GM18861 (cell line): ENCODE results near the gene HOXA3.

Experiments used
- ATAC-seq: cut with Tn5 transposase; IDR thresholded peaks from one replicate; pipeline ENCODE4 v1.9.1; 2021; ENCODE audit not compliant: unreplicated experiment

Gene HOXA3

DNA sequence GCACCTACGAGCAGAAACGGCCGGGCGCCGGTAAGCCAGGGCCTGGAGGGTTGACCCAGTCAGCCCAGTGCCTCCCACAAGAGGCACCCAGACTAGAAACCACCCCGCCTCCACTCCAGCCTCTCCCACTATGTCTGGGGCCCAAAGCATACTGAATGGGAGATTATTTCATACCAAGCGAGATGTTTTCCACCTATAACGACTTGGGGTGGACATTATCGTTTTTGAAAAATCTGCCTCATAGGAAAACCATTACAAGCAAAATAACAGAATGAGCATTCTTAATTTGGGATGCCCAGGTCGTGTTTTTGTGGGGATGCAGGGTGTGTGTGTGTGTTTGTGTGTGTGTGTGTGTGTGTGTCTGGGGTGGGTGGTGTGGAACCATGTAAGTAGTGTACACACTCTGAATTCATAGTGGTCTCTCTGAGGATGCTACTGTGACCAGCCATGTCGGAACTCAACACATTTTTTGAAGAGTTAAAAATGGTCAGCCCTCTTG is 6.4 kb downstream of the HOXA3 start:
- ATAC-seq, result no peak

DNA sequence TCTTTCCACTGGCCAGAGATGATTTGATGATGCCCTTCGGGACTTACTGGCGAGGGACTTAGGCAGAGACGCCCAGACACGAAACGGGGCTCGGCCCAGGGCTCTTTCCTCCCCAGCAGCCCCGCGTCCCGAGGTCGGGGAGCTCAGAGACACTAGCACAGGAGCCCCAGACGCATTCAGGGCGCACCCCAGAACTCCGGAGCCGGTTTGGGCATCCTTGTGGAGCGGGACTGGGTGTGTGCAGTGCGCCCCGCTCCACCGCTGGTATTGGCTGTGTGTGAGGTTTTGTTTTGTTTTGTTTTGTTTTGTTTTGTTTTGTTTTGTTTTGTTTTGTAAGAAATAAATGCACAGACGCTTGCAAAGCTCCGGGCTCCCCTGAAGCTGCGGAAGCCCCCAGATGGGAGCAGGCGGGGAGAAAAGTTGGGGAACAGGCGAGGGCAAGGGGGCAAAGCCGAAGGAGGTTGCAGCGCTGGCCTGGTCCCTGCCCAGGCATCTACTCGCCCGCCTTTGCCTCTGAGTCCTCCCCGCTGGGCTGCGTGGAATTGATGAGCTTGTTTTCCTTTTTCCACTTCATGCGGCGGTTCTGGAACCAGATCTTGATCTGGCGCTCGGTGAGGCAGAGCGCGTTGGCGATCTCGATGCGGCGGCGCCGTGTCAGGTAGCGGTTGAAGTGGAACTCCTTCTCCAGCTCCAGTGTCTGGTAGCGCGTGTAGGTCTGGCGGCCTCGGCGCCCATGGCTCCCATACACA is 7.0 kb downstream of the HOXA3 start:
- no peak for ATAC-seq

DNA sequence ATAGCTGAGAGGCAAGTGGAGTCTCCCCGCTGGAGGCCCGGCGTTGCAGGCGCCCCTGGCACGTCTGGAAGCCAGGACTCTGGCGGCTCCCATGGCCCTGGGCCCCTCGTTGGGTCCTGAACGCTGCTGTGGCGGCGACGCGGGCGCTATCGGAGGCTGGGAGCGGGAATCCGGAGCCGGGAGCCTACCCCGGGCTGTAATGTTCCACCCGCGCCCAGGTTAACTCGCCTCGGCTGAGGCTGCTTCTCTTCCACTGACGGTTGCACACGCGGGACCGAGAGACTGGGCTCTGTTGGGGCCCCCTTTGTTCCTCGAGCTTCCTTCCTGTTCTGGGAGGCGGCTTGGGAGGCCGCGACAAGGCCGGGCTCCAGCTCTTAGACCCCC is 7.6 kb downstream of the HOXA3 start:
- ATAC-seq, result no peak

DNA sequence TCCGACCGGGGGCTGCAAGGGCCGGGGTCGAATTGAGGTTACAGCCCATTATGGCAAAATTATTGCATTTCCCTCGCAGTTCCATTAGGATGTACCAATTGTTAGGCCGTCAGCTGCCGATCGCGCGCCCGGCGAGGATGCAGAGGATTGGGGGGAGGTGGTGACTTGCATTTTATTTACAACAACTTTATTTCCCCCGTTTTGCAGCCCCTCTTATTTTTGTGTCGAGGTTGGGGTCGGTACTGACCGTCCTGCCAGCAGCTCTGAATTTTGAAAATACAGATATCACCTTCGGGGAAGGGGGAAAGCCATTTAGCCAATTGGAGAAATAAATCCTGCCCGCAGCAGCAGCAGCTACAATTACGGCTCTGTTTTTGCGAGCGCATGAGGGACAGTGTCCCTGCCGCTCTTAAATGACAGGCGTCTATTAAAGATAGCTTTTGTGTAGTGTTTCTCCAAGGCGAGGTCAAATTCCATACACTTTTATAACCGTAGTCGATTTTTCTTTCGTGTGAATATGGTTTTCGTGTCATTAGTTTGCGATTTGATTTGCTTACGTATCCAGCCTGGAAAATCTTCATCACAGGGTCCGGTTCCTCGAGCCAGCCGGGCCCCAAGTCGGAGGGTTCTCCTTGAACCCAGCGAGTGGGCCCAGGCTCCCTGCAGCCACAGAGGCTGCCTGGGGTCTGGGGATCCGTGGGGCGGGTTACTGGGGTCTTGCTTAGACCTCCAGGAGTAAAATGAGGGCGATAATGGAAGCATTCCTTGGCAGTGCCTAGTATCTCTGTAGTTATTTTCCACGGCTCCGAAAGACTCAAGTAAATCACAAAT is 8.2 kb downstream of the HOXA3 start:
- no peak for ATAC-seq

DNA sequence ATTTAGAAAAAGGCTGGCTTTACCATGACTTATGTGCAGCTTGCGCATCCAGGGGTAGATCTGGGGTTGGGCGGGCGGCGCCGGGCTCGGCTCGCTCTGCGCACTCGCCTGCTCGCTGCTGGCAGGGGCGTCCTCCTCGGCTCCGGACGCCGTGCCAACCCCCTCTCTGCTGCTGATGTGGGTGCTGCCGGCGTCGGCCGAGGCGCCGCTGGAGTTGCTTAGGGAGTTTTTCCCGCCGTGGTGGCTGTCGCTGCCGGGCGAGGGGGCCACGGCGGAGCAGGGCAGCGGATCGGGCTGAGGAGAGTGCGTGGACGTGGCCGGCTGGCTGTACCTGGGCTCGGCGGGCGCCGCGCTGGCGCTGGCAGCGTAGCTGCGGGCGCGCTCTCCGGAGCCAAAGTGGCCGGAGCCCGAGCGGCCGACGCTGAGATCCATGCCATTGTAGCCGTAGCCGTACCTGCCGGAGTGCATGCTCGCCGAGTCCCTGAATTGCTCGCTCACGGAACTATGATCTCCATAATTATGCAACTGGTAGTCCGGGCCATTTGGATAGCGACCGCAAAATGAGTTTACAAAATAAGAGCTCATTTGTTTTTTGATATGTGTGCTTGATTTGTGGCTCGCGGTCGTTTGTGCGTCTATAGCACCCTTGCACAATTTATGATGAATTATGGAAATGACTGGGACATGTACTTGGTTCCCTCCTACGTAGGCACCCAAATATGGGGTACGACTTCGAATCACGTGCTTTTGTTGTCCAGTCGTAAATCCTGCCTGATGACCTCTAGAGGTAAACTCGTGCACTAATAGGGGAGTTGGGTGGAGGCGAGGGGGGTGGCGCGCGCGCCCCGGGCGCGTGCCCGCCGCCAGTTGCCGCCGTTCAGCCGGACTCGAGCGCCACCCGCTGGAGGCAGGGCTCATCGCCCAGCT is 9.1 kb downstream of the HOXA3 start, which contains the start of gene HOXA5:
Gene HOXA5, minus strand, starts transcription at position 659 of the 927 bp plus-strand sequence. Its CDS starts 74 bp downstream, at position 585.
- ATAC-seq, result no peak

DNA sequence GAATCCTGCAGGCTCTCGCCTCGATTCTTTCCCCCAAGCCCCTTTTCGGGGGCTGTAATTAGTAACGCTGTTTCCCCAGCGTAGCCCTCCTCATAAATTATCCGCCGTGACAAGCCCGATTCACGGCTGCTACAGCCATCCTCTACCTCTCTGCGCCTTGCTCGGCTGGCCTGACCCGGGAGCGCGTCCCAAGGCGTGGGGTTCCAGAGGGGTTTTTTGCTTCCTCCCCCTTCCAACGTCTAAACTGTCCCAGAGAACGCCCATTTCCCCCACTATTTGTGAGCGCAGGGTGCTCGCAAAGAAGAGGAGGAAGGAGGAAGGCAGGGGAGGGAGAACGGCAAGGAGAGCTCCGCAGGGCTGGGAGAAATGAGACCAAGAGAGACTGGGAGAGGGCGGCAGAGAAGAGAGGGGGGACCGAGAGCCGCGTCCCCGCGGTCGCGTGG is 9.8 kb downstream of the HOXA3 start:
- no peak for ATAC-seq

DNA sequence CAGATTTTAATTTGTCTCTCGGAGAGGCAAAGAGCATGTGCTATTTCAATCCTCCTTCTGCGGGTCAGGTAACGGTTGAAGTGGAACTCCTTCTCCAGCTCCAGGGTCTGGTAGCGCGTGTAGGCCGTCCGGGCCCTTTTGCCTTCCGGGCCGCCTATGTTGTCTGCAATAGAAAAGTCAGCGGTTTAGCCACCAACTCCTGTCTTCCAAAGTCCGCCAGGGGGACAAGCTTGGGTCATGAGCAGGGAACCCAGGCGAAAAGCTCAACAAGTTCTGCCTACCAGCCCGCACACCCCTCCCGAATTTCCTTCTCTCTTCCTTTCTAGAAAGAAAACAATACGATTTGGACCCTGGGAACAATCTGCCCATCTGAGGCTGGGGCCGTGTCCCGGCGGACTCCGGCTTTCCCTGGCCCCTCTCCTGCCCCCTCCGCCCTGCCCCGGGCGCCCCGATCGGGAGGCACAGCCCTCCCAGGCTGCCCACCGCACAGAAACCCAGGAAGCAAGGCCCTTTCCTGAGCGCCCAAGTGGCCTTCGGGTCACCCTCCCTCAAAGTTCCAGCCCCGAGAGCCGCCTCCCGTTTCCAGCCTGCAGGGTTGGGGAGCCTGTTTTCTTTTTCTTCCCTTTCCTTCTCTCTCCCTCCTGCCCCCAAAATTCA is 10.3 kb downstream of the HOXA3 start:
- ATAC-seq, result no peak

DNA sequence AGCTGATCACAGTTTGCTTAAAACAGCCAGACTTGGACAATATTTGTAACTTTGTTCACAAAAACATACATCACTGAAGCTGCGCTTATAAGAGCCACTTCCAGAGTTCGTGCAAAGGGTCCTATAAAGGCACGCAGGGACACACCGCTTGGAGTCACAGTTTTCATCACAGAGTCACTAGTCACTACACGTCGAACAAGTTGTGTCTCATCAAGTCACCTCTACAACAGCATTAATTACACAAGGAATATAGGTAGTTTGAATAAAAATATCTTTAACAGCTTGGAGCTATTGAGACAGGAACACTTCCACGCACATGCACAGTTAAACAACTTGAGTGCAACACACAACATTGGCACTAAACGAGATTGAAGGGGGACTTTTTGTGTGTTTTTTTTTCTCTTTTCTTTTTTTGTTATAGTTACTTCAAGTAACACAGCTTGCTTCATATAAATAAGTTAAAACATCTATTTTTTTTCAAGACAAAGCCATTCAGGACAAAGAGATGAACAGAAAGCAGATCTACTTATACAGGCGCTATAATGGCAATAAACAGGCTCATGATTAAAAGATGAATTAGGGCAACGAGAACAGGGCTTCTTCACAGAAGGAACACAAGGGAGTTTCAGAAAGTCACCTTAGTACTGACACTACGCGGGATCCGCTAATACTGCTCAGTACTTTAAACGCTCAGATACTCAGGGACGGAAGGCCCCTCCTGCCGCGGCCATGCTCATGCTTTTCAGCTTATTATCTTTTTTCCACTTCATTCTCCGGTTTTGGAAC is 11.1 kb downstream of the HOXA3 start:
- no peak for ATAC-seq

DNA sequence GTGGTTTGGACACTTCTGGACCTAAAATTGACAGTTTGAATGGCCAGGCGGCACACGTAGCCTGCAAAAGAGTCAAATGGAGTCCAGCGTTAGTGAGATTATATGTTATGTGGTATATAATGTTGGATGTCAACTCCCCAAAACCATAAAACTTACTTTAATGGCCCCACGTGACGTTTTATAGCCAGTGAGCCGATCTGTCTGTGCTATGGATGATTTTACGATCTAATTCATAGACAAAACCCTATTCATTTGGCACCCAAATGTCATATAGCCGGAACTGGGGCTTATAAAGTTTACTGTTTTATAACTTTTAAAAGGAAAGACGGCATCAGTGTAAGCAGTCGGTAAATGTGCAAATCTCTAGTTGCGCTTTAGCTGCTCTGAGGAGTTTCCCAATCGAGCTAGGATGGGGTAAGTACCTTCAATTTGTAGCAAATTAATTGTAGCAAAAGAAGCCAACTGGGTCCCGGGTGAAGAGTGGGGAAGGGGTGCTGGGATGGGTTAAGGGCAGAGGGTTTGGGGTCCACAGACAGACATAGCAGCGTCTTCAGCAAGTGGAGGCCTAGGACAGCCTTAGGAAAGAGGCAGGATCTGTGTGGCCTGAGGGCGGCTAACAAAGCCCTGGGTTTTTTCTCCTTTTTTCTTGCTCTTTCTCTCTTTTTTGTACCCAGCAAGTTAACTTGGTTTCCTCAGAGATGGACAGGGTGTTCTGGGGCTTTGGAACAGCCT is 12.1 kb downstream of the HOXA3 start:
- no peak for ATAC-seq

DNA sequence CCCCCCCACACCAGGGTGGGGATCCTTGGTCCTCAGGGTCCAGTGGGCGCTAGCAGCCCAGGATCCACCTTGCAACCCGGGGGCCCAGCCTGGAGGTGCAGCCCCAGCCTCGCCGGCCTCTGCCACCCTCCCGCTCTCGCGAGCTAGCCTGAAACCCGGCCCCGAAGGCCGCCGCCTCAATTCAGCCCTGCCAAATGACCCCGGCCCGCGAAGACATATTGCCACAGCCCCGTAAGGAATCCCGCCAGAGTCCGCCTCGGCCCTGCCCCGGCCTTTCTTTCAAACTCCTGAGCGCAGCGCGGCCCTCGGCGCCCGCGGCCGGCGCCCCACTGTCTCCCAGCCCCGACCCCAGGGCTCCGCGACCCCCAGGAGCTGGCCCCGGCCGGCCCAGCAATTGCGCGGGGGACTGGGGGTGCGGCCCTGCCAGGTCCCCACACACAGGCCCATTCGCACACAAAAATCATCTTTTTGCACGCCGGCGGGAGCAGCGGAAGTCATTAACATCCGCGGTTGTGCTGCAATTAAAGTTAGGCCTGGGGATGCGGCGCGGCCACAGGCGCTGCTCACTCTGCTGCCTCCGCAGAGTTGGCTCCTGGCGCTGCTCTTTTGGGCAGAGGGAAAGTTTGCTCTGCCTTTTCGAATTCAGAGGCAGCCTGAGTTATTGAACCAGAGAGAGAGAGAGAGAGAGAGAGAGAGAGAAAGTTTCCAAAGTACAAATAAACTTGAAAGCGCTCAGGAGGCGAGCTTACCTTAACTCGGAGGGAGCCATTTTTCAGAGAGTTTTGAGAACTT is 12.9 kb downstream of the HOXA3 start:
- ATAC-seq, result no peak

DNA sequence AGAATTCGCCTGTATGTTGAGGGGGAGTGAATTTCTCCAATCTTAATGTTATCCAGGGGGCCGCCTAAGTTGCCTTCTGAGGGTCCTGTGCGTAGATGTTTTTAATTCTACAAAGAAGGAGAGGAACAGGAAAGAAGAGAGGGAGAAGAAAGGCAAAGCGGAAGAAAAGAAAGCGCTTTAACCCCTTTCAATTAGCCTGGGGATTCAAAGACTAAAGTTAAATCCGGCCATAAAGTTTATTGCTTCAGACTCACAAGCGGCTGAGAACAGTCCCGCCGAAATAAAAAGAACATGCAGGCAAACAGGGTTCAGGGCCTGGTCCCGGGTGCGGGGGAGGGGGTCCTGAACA is 13.4 kb downstream of the HOXA3 start:
- ATAC-seq, result no peak

DNA sequence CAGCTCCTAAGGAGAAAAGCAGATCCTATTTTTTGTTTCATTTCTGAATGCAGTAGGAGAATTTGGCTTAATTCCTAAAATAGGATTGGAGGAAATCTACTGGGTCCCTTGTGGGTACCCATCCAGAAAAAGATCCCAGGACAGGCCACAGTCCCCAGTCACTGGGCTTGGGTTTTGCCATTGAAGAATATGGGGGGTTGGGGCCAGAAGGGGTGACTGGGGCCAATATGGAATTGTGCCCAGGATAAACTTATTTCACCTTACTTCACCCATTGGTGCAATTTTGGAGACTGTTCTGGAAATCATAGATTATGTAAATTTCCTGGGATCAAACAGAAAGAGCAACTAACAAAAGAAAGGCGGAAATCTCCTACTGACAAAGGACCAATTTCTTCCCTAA is 13.9 kb downstream of the HOXA3 start:
- no peak for ATAC-seq

DNA sequence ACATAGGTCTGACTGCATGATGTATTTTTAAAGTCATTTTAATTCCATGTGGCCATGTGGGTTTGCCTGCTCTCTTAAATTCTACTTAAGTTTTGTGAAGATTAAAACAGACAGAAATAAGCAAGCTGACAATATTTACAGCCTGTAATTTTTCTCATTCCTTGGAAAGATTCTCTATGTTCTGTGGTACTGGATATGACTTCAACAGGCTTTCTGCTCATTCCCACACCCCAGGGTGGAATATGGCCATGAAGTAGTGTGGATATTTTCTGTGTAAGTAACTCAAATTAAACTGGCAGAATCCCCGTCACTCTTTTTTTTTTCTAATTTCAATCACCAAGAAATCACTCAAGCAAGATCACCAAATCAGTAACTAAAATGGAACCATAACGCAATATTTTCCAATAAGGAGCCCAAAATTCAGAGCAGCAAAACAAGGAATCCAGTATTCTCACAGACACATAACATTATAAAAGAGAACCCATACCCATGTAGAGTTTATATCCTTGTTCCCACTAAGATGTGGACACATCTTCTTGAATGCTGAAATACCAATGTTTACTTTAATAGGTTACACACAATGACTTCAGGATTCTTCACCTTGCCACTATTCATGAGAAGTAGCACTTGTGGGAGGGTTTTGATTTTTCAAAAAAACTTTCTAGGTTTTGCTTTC is 14.6 kb downstream of the HOXA3 start:
- no peak for ATAC-seq

DNA sequence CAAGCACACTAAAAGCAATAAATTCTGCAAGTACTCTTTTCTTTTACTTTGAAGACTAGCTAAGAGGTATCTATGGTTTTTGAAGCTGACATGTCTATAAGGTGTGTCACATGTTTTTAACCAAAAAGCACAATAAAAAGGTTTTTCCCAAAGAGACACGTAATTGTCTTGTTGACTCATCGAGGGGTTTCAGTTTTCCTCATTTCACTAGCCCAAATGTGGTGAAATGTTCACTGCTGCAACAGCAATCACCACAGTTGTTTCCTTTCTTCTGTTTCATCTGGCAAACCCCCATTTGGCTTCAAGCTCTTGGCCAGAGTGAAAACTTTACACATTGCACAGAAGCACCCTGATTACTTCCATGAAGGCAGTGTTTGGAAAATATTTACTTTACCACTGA is 18.0 kb downstream of the HOXA3 start:
- no peak for ATAC-seq

DNA sequence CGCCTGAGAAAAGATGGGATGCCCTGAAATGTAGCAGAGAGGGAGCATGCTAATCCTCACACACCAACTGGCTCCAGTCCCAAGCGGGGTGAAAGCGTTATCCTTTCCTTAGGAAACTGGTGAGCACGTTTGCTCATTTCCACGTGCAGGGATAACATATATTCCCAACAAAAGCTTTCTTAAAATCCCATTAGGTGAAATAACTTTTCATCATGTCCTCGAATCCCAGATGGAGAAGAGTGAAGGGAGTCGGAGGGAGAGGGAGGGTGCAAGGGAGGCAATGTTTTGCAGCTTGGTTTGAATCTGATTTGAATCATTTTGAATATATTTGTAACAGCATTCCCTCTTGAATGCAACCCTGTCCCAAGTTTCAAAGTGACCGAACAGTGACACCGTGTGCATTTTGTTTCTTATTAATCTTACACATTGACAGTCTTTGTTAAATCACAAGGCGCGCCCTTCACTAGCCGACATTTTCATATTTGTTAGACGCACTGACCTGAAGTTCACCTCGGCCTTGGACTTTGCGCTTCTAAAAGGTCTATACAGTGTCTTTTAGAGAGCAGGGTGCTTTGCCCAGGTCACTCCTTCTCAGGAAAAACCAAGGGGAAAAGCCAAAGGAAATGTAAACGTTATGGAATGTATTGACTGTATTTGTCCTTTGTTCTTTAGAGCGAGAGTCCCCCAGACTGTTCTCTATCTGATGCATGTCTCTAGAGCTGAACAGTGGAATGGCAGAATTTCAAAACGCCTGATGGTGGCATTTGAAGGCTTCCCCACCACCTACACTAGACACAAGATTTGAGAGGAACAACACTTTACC is 18.8 kb downstream of the HOXA3 start:
- no peak for ATAC-seq

DNA sequence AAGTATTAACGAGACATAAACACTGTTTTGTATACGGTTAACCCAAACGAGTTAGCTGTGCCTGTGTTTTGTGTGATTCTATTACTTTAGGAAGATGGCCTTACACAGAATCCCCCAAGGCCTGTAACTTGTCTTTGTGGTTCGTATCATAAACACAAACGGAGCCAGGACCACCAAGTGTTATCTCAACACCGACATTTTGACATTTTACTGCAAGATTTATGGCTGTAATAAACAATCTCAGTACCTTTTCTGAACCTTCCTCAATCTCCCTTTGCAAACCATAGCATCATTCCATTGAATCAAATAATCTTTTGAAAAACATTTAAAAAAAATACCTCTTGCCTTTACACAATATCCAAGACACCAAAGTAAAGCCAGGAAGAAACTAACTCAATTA is 19.4 kb downstream of the HOXA3 start:
- no peak for ATAC-seq

DNA sequence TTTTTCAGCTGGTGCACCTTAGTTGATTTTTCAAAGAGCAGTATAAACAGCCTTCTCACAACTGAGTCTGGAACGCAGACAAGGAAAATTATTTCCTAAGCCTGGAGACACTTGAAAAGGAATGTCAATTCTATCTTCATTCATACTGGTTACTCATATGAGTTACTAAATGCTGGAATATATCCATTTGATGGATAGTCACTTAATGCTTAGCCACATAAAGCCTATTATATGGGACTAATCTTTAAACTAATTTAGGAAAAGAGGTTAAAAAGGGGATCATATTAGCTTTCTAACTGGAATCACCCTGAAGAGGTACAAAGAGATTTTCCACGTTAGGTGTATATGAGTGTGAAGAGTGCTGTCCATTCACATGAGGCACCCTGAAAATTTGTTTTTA is 20.2 kb downstream of the HOXA3 start:
- ATAC-seq, result no peak
